ENCODE results near the gene RAB29. TPM values are rescaled to one million over a fixed set of nuclear protein-coding genes. Genes with fewer than 3 reads are reported as not detected.

Gene RAB29
- polyA plus RNA-seq, 1 of the 3 experiments (the other 2 are of a cell fraction), result 9.2 TPM

DNA sequence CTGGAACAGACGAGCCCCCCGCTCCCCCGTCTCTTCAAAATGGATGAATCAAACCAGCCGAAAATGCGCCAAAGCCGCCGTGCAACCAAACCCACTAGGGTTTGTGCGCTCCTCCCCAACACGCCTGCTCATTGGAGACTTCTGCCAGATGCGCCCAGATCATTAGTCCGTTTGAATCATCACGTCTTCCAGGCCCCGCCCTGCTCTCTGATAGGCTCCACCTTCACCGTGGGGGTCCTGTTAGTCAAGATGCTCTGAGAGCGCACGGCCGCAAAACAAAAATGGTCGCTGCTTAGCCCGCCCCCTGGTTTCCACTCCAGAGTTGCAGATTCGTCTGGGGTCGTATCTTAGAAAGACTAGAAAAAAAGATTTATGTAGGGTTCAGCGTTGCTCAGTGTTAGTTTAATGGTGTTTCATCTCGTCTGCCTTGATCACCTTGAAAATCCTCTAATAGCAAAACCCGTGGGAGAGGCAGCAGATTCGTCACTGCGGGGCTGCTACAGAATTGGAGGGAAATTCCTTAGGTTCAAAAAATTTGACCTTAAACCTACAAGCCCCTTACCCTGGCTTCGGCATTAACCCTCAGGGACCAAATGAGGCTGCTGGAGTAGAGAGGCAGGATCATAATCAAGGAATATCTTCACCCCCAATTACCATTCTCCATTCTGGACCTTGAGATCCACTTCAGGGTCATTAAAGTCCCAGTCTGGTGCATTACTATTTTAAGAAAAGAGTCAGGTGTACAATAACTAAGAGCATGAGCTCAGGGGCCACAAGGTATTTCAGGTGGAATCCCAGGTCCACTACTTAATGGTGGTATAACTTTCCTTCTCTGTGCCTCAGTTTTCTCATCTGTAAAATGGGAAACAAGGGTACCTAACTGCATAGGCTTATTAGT, 24.9 kb downstream of the RAB29 start, which contains the start of gene NUCKS1:
Gene NUCKS1, minus strand, starts transcription at position 45 of the 898 bp plus-strand sequence. CDS start 209 bp downstream, outside the sequence.
- no peaks in the 10 kb centered on the region for H3K9me3 ChIP-seq
- peaks cover 15 to 22% of the 10 kb centered on the region in 2 experiments; a peak in 3 of 4 replicates for H3K4me1 ChIP-seq (ENCODE audit: control insufficient read depth in 1 of 2, insufficient read depth in 2 of 2, low read depth in 1 of 2, low read length in 1 of 2)
- no peaks in the 10 kb centered on the region for H3K9me2 ChIP-seq
- H3K4me3 ChIP-seq (ENCODE audit: low read depth in 2 of 2, low read length in 1 of 2), result peak within 1 kb of the TSS; percentile 73 to 91
- H3K79me2 ChIP-seq (ENCODE audit: insufficient read depth), result peaks cover 41% of the 10 kb centered on the region
- peaks cover 37% of the 10 kb centered on the region for H4K20me1 ChIP-seq (ENCODE audit: insufficient read depth)
- CTCF ChIA-PET, result interaction anchor here (1.0 to 1.8 kb wide), 3 partner anchors 10 to 118 kb away, joined by 4 to 6 read pairs (median 5); partner anchors contain the start of gene ELK4
- H2AFZ ChIP-seq (ENCODE audit: low read depth), result peak within 1 kb of the TSS; percentile 96
- no peaks in the 10 kb centered on the region for H3K27me3 ChIP-seq (ENCODE audit: insufficient read depth)
- H3F3A ChIP-seq (replicated peaks; ENCODE audit: insufficient read depth), result peaks cover 14% of the 10 kb centered on the region
- whole genome bisulfite sequencing (ENCODE audit: low lambda C conversion rate), result under 1% methylated on average over 23 of the region's 27 CpGs
- peaks cover 8 to 17% of the 10 kb centered on the region in 2 experiments for H3K36me3 ChIP-seq (replicated peaks in 1 of 2; ENCODE audit: control insufficient read depth in 1 of 2, insufficient read depth in 2 of 2, low read length in 1 of 2)
- H3K27ac ChIP-seq (ENCODE audit: low read depth in 2 of 2, low read length in 1 of 2), result peak within 1 kb of the TSS; percentile 88 to 96
- peak within 1 kb of the TSS; percentile 83 for H3K4me2 ChIP-seq
- peak; percentile 82 for DNase-seq
- peak within 1 kb of the TSS; percentile 80 for H3K9ac ChIP-seq
- POLR2A ChIA-PET, result interaction anchor here (0.7 kb wide), 1 partner anchor 10 kb away, joined by 5 read pairs; no protein-coding TSS in a partner anchor
- peak; percentile 3; the same call in 1 of the 2 replicates for TF ChIP-seq FOSL2 (IDR thresholded peaks at IDR 0.05; ENCODE audit: borderline replicate concordance, low read depth)
- TF ChIP-seq RXRA (IDR thresholded peaks at IDR 0.05; ENCODE audit: borderline replicate concordance, low read depth), result no peak
- TF ChIP-seq RAD21 (IDR thresholded peaks at IDR 0.05; ENCODE audit: low read length), result no peak
- no peak; the same call in 1 of the 2 replicates for TF ChIP-seq MXI1 (IDR thresholded peaks at IDR 0.05; ENCODE audit: low read depth, low read length)
- peak; percentile 19; the same call in 1 of the 2 replicates for TF ChIP-seq RCOR1 (IDR thresholded peaks at IDR 0.05; ENCODE audit: low read length)
- TF ChIP-seq CTCF (IDR thresholded peaks at IDR 0.05), result 0 out of 2 replicates have a peak, but pooled peaks have one; percentile 15
- TF ChIP-seq JUND (IDR thresholded peaks at IDR 0.05), result no peak
- no peak for TF ChIP-seq SIN3A (IDR thresholded peaks at IDR 0.05; ENCODE audit: borderline replicate concordance, low read depth, low read length)
- no peak for TF ChIP-seq NRF1 (IDR thresholded peaks at IDR 0.05; ENCODE audit: low read depth, low read length)
- TF ChIP-seq USF2 (IDR thresholded peaks at IDR 0.05; ENCODE audit: borderline replicate concordance, low read depth, low read length), result no peak
- no peak for TF ChIP-seq ELF1 (IDR thresholded peaks at IDR 0.05)
- TF ChIP-seq, protein P1, sequence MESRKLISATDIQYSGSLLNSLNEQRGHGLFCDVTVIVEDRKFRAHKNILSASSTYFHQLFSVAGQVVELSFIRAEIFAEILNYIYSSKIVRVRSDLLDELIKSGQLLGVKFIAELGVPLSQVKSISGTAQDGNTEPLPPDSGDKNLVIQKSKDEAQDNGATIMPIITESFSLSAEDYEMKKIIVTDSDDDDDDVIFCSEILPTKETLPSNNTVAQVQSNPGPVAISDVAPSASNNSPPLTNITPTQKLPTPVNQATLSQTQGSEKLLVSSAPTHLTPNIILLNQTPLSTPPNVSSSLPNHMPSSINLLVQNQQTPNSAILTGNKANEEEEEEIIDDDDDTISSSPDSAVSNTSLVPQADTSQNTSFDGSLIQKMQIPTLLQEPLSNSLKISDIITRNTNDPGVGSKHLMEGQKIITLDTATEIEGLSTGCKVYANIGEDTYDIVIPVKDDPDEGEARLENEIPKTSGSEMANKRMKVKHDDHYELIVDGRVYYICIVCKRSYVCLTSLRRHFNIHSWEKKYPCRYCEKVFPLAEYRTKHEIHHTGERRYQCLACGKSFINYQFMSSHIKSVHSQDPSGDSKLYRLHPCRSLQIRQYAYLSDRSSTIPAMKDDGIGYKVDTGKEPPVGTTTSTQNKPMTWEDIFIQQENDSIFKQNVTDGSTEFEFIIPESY (IDR thresholded peaks at IDR 0.05; ENCODE audit: borderline replicate concordance, low read depth), result no peak
- TF ChIP-seq EP300 (IDR thresholded peaks at IDR 0.05; ENCODE audit: borderline replicate concordance in 1 of 2, low read depth in 1 of 2, low read length in 1 of 2), result peak; percentile 35 to 96; a peak in 3 of 4 replicates
- TF ChIP-seq TEAD4 (IDR thresholded peaks at IDR 0.05; ENCODE audit: borderline replicate concordance, insufficient read depth), result no peak
- no peak for TF ChIP-seq GATA2 (CRISPR knock-in tag; IDR thresholded peaks at IDR 0.05)
- TF ChIP-seq, protein P2, sequence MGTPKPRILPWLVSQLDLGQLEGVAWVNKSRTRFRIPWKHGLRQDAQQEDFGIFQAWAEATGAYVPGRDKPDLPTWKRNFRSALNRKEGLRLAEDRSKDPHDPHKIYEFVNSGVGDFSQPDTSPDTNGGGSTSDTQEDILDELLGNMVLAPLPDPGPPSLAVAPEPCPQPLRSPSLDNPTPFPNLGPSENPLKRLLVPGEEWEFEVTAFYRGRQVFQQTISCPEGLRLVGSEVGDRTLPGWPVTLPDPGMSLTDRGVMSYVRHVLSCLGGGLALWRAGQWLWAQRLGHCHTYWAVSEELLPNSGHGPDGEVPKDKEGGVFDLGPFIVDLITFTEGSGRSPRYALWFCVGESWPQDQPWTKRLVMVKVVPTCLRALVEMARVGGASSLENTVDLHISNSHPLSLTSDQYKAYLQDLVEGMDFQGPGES (IDR thresholded peaks at IDR 0.05; ENCODE audit: low read depth, low read length), result peak; percentile 63
- peak; percentile 92 for TF ChIP-seq CHD2 (IDR thresholded peaks at IDR 0.05; ENCODE audit: low read length, partially characterized antibody)
- peak; percentile 10; the same call in 1 of the 2 replicates for TF ChIP-seq TCF12 (IDR thresholded peaks at IDR 0.05)
- TF ChIP-seq FOXM1 (IDR thresholded peaks at IDR 0.05; ENCODE audit: low read depth), result peak; percentile 100
- 0 out of 2 replicates have a peak, but pooled peaks have one; percentile 23 for TF ChIP-seq RFX5 (IDR thresholded peaks at IDR 0.05; ENCODE audit: low read length)
- no peak for TF ChIP-seq SMC3 (IDR thresholded peaks at IDR 0.05; ENCODE audit: low read depth, low read length)
- TF ChIP-seq YY1 (IDR thresholded peaks at IDR 0.05; ENCODE audit: low read depth), result peak; percentile 94
- no peak for TF ChIP-seq MEF2A (IDR thresholded peaks at IDR 0.05; ENCODE audit: borderline replicate concordance, low read depth)
- TF ChIP-seq, protein P3, sequence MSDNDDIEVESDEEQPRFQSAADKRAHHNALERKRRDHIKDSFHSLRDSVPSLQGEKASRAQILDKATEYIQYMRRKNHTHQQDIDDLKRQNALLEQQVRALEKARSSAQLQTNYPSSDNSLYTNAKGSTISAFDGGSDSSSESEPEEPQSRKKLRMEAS (IDR thresholded peaks at IDR 0.05; ENCODE audit: low read depth), result peak; percentile 80; the same call in 1 of the 2 replicates
- TF ChIP-seq FOXJ3 (CRISPR knock-in tag; IDR thresholded peaks at IDR 0.05), result no peak
- peak; percentile 27; the same call in 1 of the 2 replicates for TF ChIP-seq NFIC (IDR thresholded peaks at IDR 0.05; ENCODE audit: borderline replicate concordance)
